H7 (cell line): ENCODE measurements around the gene IGFBP5. TPM values are rescaled to one million over a fixed set of nuclear protein-coding genes. Genes with fewer than 3 reads are reported as not detected.

Experiments used
- DNase-seq: peaks from one replicate; pipeline ENCODE4 v3.0.0; 2012
- H3K27me3 ChIP-seq: 2 replicates; pipeline ENCODE4 v1.6.0; 2011; ENCODE audit warnings: mild to moderate bottlenecking, low read length; ENCODE audit not compliant: control insufficient read depth, insufficient read depth
- H3K36me3 ChIP-seq: replicated peaks from 2 replicates; pipeline ENCODE4 v1.5.1; 2011; ENCODE audit warnings: low read length; ENCODE audit not compliant: control insufficient read depth, insufficient read depth
- H3K4me3 ChIP-seq: 2 replicates; pipeline ENCODE4 v1.5.1; 2011; ENCODE audit warnings: low read depth, mild to moderate bottlenecking, control low read depth, low read length, moderate library complexity; ENCODE audit not compliant: insufficient read depth
- total RNA-seq: library from RNA; depleted of rRNA; stranded (reverse); fragments of >200 nt; shearing (Covaris generic); gene quantifications from 2 replicates; pipeline ENCODE4 v1.2.3, GENCODE V29; 2014

IGFBP5 gene
- total RNA-seq, 1 experiment from 2014 or later: 10.2 TPM

GRCh38 chr2:216673021-216673420, 22.3 kb downstream of the IGFBP5 start:
- Histone ChIP-seq H3K4me3 (no peak overlapping the region), H3K36me3 (no peaks in the 10 kb centered on the region), H3K27me3 (no peaks in the 10 kb centered on the region)
- peak; percentile 43 for DNase-seq

GRCh38 chr2:216672466-216672865, 22.9 kb downstream of the IGFBP5 start:
- Histone ChIP-seq H3K27me3 (no peaks in the 10 kb centered on the region), H3K36me3 (no peaks in the 10 kb centered on the region), H3K4me3 (no peak overlapping the region)
- peak; percentile 38 for DNase-seq

- no peaks in the 10 kb centered on the region for H3K27me3 ChIP-seq
- peak; percentile 30 for DNase-seq
- no peaks in the 10 kb centered on the region for H3K36me3 ChIP-seq
- H3K4me3 ChIP-seq: no peak overlapping the region
These were observed 23.5 kb downstream of the IGFBP5 start for GRCh38 chr2:216671791-216672343.

GRCh38 chr2:216671081-216671411, 24.3 kb downstream of the IGFBP5 start:
- DNase-seq: no peak
- Histone ChIP-seq H3K4me3 (no peak overlapping the region), H3K36me3 (no peaks in the 10 kb centered on the region), H3K27me3 (no peaks in the 10 kb centered on the region)

GRCh38 chr2:216670266-216671080, 24.9 kb downstream of the IGFBP5 start:
- no peaks in the 10 kb centered on the region for H3K27me3 ChIP-seq
- H3K4me3 ChIP-seq: no peak overlapping the region
- peak; percentile 39 for DNase-seq
- H3K36me3 ChIP-seq: no peaks in the 10 kb centered on the region

- Histone ChIP-seq H3K27me3 (no peaks in the 10 kb centered on the region), H3K4me3 (no peak overlapping the region), H3K36me3 (peaks cover 5% of the 10 kb centered on the region)
- peak; percentile 89 for DNase-seq
These were observed 28.7 kb downstream of the IGFBP5 start for GRCh38 chr2:216666461-216667233.

GRCh38 chr2:216665717-216666116, 29.6 kb downstream of the IGFBP5 start:
- Histone ChIP-seq H3K4me3 (no peak overlapping the region), H3K27me3 (no peaks in the 10 kb centered on the region), H3K36me3 (peaks cover 5% of the 10 kb centered on the region)
- peak; percentile 94 for DNase-seq

- peak; percentile 62 for DNase-seq
- H3K27me3 ChIP-seq: no peaks in the 10 kb centered on the region
- H3K4me3 ChIP-seq: no peak overlapping the region
- H3K36me3 ChIP-seq: peaks cover 6% of the 10 kb centered on the region
These were observed 30.1 kb downstream of the IGFBP5 start for GRCh38 chr2:216665242-216665641.

GRCh38 chr2:216664593-216665034, 30.7 kb downstream of the IGFBP5 start:
- Histone ChIP-seq H3K36me3 (peaks cover 6% of the 10 kb centered on the region), H3K27me3 (no peaks in the 10 kb centered on the region), H3K4me3 (no peak overlapping the region)
- DNase-seq: peak; percentile 73

GRCh38 chr2:216663846-216664245, 31.5 kb downstream of the IGFBP5 start:
- Histone ChIP-seq H3K4me3 (no peak overlapping the region), H3K36me3 (peaks cover 6% of the 10 kb centered on the region), H3K27me3 (no peaks in the 10 kb centered on the region)
- DNase-seq: no peak

GRCh38 chr2:216663106-216663505, 32.2 kb downstream of the IGFBP5 start:
- no peak overlapping the region for H3K4me3 ChIP-seq
- DNase-seq: no peak
- no peaks in the 10 kb centered on the region for H3K27me3 ChIP-seq
- peaks cover 6% of the 10 kb centered on the region for H3K36me3 ChIP-seq

- Histone ChIP-seq H3K4me3 (no peak overlapping the region), H3K27me3 (no peaks in the 10 kb centered on the region), H3K36me3 (peaks cover 6% of the 10 kb centered on the region)
- DNase-seq: no peak
These were observed 33.5 kb downstream of the IGFBP5 start for GRCh38 chr2:216661639-216662375.

GRCh38 chr2:216661051-216661450, 34.3 kb downstream of the IGFBP5 start:
- peaks cover 6% of the 10 kb centered on the region for H3K36me3 ChIP-seq
- no peak overlapping the region for H3K4me3 ChIP-seq
- no peak for DNase-seq
- H3K27me3 ChIP-seq: no peaks in the 10 kb centered on the region

GRCh38 chr2:216660496-216660895, 34.9 kb downstream of the IGFBP5 start:
- Histone ChIP-seq H3K36me3 (peaks cover 6% of the 10 kb centered on the region), H3K4me3 (no peak overlapping the region), H3K27me3 (no peaks in the 10 kb centered on the region)
- DNase-seq: no peak
